Lower leg skin (tissue), 4 donors: ENCODE measurements around the gene NFE2L2. TPM values are rescaled to one million over a fixed set of nuclear protein-coding genes. Genes with fewer than 3 reads are reported as not detected.
A peak's percentile ranks its signal among the peaks of the same experiment; 100 is the strongest.
"Not testable (repeated sequence)": the region's sequence is repeated elsewhere in the genome, so short reads cannot be mapped to it uniquely, and the experiment has no call there.

Experiments used
- DNase-seq, 2 donors: peaks; one replicate each; pipeline ENCODE4 v3.0.0-alpha.2; 2019; ENCODE audit warnings: low spot score in 2 of 2
- H3K4me3 ChIP-seq: fragments of 200-600 bp; sonication (generic); 2 replicates; pipeline ENCODE4 v1.5.1; 2017; ENCODE audit warnings: mild to moderate bottlenecking, low read depth; ENCODE audit not compliant: poor library complexity, severe bottlenecking
- CTCF ChIP-seq, 3 donors: fragments of 450-650 bp; IDR thresholded peaks; one replicate each; pipeline ENCODE4 v1.5.1; 2016; ENCODE audit warnings: antibody characterized with exemption in 3 of 3, mild to moderate bottlenecking in 3 of 3, moderate library complexity in 2 of 3
- POLR2A ChIP-seq, 2 donors: fragments of 450-650 bp; IDR thresholded peaks; one replicate each; pipeline ENCODE4 v1.6.1; 2016 to 2017; ENCODE audit warnings: antibody characterized with exemption in 2 of 2, mild to moderate bottlenecking in 1 of 2, moderate library complexity in 1 of 2
- WGBS, 2 donors: methylation state at CpG; one replicate each; pipeline ENCODE4 v1.1.5; 2018; 5-methylcytosine and 5-hydroxymethylcytosine counted together
- intact Hi-C: fragments of 100-400 bp; cut with DNase I; formaldehyde crosslinking; loops from one replicate; pipeline ENCODE4 v1.15.0; 2023; ENCODE audit warnings: low total_unique reads
- total RNA-seq, 4 donors: library from RNA; depleted of rRNA; stranded (reverse); fragments of >200 nt; gene quantifications; one replicate each; pipeline ENCODE4 v1.1.0, GENCODE V29; 2016

NFE2L2 gene
- total RNA-seq, 4 donors from 2014 or later: 120 to 156 (median 128) TPM

- DNase-seq: peak in 1 of 2 donors; percentile 61
- H3K4me3 ChIP-seq: no peak overlapping the region
- TF ChIP-seq POLR2A (IDR thresholded peaks at IDR 0.05) (no peak), CTCF (IDR thresholded peaks at IDR 0.05) (no peak)
- WGBS, 2 donors: 83 to 84% methylated on average over 6 of the region's 6 CpGs
- intact Hi-C loops: no loop called here
These were observed 16.7 kb downstream of the NFE2L2 start for GRCh38 chr2:177247693-177248262.

- intact Hi-C loops, DNase-seq, H3K4me3 ChIP-seq: not testable (repeated sequence)
- 90 to 93% methylated on average over 2 of the region's 2 CpGs for WGBS, 2 donors
These were observed 17.9 kb downstream of the NFE2L2 start for GRCh38 chr2:177246523-177247030.

- intact Hi-C loops: no loop called here
- DNase-seq: peak in 1 of 2 donors; percentile 67
- H3K4me3 ChIP-seq: no peak overlapping the region
- no peak for TF ChIP-seq POLR2A (IDR thresholded peaks at IDR 0.05)
- 17 to 26% methylated on average over 3 of the region's 3 CpGs for WGBS, 2 donors
These were observed 18.5 kb downstream of the NFE2L2 start for GRCh38 chr2:177246000-177246399.

- no peak overlapping the region for H3K4me3 ChIP-seq
- no peak for DNase-seq
- intact Hi-C loops: no loop called here
- TF ChIP-seq CTCF (IDR thresholded peaks at IDR 0.05) (no peak), POLR2A (IDR thresholded peaks at IDR 0.05) (no peak)
- 14 to 16% methylated on average over 4 of the region's 4 CpGs for WGBS, 2 donors
These were observed 19.5 kb downstream of the NFE2L2 start for GRCh38 chr2:177245010-177245422.

GRCh38 chr2:177244244-177244771 is 20.2 kb downstream of the NFE2L2 start:
- DNase-seq: no peak
- 93 to 94% methylated on average over 6 of the region's 6 CpGs for WGBS, 2 donors
- no peak overlapping the region for H3K4me3 ChIP-seq
- intact Hi-C loops: no loop called here
- TF ChIP-seq POLR2A (IDR thresholded peaks at IDR 0.05) (no peak), CTCF (IDR thresholded peaks at IDR 0.05) (no peak)

- DNase-seq: no peak
- intact Hi-C loops: no loop called here
- TF ChIP-seq POLR2A (IDR thresholded peaks at IDR 0.05) (no peak), CTCF (IDR thresholded peaks at IDR 0.05) (no peak)
- no peak overlapping the region for H3K4me3 ChIP-seq
These were observed 21.1 kb downstream of the NFE2L2 start for GRCh38 chr2:177243476-177243875.

- WGBS, 2 donors: 75 to 82% methylated on average over 3 of the region's 3 CpGs
- H3K4me3 ChIP-seq: no peak overlapping the region
- TF ChIP-seq CTCF (IDR thresholded peaks at IDR 0.05) (no peak), POLR2A (IDR thresholded peaks at IDR 0.05) (no peak)
- intact Hi-C loops: no loop called here
- DNase-seq: no peak
These were observed 21.5 kb downstream of the NFE2L2 start for GRCh38 chr2:177243073-177243472.
